Activated CD4-positive, alpha-beta T cell treated with anti-CD3 and anti-CD28 coated beads, Interleukin-2, amount 50 U/mL, for 16 hours (primary cell): ENCODE measurements around the gene SLCO4C1.

ENCODE experiments used
- DNase-seq: peaks from one replicate; pipeline ENCODE4 v3.0.0-alpha.2; 2020

Gene SLCO4C1

GRCh38 chr5:102270036-102270435 lies 26.0 kb downstream of the SLCO4C1 start:
- DNase-seq: no peak

- no peak for DNase-seq
These were observed 33.4 kb downstream of the SLCO4C1 start for GRCh38 chr5:102262688-102263087.

- no peak for DNase-seq
These were observed 46.7 kb downstream of the SLCO4C1 start for GRCh38 chr5:102249381-102249780.

GRCh38 chr5:102243213-102243612 lies 52.9 kb downstream of the SLCO4C1 start:
- no peak for DNase-seq

- DNase-seq: no peak
These were observed 54.2 kb downstream of the SLCO4C1 start for GRCh38 chr5:102241809-102242421.

GRCh38 chr5:102231693-102232619 lies 64.1 kb downstream of the SLCO4C1 start:
- DNase-seq: peak; percentile 10

- no peak for DNase-seq
These were observed 66.4 kb downstream of the SLCO4C1 start for GRCh38 chr5:102229685-102230084.

- no peak for DNase-seq
These were observed 69.8 kb downstream of the SLCO4C1 start for GRCh38 chr5:102226321-102226720.

- peak; percentile 44 for DNase-seq
These were observed 72.3 kb downstream of the SLCO4C1 start for GRCh38 chr5:102223542-102224477.

GRCh38 chr5:102222772-102223171 lies 73.3 kb downstream of the SLCO4C1 start:
- DNase-seq: no peak

GRCh38 chr5:102221949-102222348 lies 74.1 kb downstream of the SLCO4C1 start:
- DNase-seq: no peak

- peak; percentile 28 for DNase-seq
These were observed 77.9 kb downstream of the SLCO4C1 start for GRCh38 chr5:102218159-102218558.

- no peak for DNase-seq
These were observed 79.4 kb downstream of the SLCO4C1 start for GRCh38 chr5:102216678-102217077.

- no peak for DNase-seq
These were observed 84.9 kb downstream of the SLCO4C1 start for GRCh38 chr5:102211165-102211564.

GRCh38 chr5:102200861-102201260 lies 95.2 kb downstream of the SLCO4C1 start:
- no peak for DNase-seq

- no peak for DNase-seq
These were observed 99.6 kb downstream of the SLCO4C1 start for GRCh38 chr5:102196481-102196880.
